Measurements from ENCODE around the gene NDUFS8. TPM values are rescaled to one million over a fixed set of nuclear protein-coding genes. Genes with fewer than 3 reads are reported as not detected.
A peak's percentile ranks its signal among the peaks of the same experiment; 100 is the strongest.

NDUFS8 gene
- total RNA-seq, 2 experiments from 2014 or later: 70.5 to 72.5 TPM

GRCh38 chr11:68032997-68033707 is 2.7 kb downstream of the NDUFS8 start:
- H3K4me3 Mint-ChIP-seq: peak overlapping the region; percentile 34
- Histone ChIP-seq H3K27ac (ENCODE audit: low read depth in 1 of 2, low read length in 2 of 2) (no peak overlapping the region), H3K27me3 (ENCODE audit: control insufficient read depth in 1 of 2, insufficient read depth in 2 of 2, low read length in 2 of 2) (no peaks in the 10 kb centered on the region), H3K9me3 (ENCODE audit: control insufficient read depth in 1 of 2, insufficient read depth in 1 of 2, low read length in 2 of 2) (no peaks in the 10 kb centered on the region), H3K4me3 (ENCODE audit: low read length) (no peak overlapping the region), H3K36me3 (ENCODE audit: insufficient read depth, low read length) (peaks cover 25% of the 10 kb centered on the region), H3K4me1 (ENCODE audit: insufficient read depth, low read length) (peaks cover 66% of the 10 kb centered on the region)
- H3K27me3 Mint-ChIP-seq: no peaks in the 10 kb centered on the region
- ChIA-PET POLR2A (interaction anchor here (1.6 kb wide), 1 partner anchor 9 kb away, joined by 5 read pairs; no protein-coding TSS in a partner anchor), CTCF (no interaction called here)
- H3K4me1 Mint-ChIP-seq (ENCODE audit: low read depth): peaks cover 37% of the 10 kb centered on the region
- no peaks in the 10 kb centered on the region for H3K9me3 Mint-ChIP-seq
- peaks cover 16% of the 10 kb centered on the region for H3K36me3 Mint-ChIP-seq (ENCODE audit: low read depth)
- TF ChIP-seq, protein P1, sequence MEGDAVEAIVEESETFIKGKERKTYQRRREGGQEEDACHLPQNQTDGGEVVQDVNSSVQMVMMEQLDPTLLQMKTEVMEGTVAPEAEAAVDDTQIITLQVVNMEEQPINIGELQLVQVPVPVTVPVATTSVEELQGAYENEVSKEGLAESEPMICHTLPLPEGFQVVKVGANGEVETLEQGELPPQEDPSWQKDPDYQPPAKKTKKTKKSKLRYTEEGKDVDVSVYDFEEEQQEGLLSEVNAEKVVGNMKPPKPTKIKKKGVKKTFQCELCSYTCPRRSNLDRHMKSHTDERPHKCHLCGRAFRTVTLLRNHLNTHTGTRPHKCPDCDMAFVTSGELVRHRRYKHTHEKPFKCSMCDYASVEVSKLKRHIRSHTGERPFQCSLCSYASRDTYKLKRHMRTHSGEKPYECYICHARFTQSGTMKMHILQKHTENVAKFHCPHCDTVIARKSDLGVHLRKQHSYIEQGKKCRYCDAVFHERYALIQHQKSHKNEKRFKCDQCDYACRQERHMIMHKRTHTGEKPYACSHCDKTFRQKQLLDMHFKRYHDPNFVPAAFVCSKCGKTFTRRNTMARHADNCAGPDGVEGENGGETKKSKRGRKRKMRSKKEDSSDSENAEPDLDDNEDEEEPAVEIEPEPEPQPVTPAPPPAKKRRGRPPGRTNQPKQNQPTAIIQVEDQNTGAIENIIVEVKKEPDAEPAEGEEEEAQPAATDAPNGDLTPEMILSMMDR (IDR thresholded peaks at IDR 0.05): no peak
- H3K27ac Mint-ChIP-seq: no peak overlapping the region
- ATAC-seq (ENCODE audit: poor library complexity) (no peak), DNase-seq (no peak)
- intact Hi-C loops (cut with DNase I, micrococcal nuclease): loop anchor here in 1 of 2 experiments (5.0 kb wide), 1 partner anchor 226 kb away; no protein-coding TSS in a partner anchor

DNA sequence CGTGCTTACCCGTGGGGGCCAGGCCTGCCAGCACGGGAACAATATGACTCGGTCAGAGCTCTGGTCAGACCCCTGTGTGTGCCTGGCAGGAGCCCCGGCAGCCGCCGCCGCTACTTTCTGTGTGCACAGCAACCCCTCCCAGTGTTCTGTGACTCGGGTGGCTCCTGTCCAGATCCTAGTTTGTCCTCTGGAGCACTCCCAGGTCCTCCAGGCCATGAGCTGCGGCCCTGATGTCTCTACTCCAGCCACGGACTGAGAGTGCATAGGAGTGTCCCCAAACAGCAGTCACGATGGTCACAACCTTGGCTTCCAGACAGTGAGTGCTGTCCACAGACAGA is 3.2 kb downstream of the NDUFS8 start:
- POLR2A ChIA-PET: interaction anchor here (1.6 kb wide), 1 partner anchor 9 kb away, joined by 5 read pairs; no protein-coding TSS in a partner anchor
- H3K9me3 ChIP-seq (ENCODE audit: control insufficient read depth in 1 of 2, insufficient read depth in 1 of 2, low read length in 2 of 2): no peaks in the 10 kb centered on the region
- intact Hi-C loops (cut with DNase I, micrococcal nuclease): loop anchor here in 1 of 2 experiments (5.0 kb wide), 1 partner anchor 226 kb away; no protein-coding TSS in a partner anchor
- Mint-ChIP-seq H3K9me3 (no peaks in the 10 kb centered on the region), H3K4me1 (ENCODE audit: low read depth) (peaks cover 37% of the 10 kb centered on the region), H3K36me3 (ENCODE audit: low read depth) (peaks cover 16% of the 10 kb centered on the region), H3K27ac (no peak overlapping the region), H3K4me3 (peak overlapping the region; percentile 34), H3K27me3 (no peaks in the 10 kb centered on the region)
- H3K27ac ChIP-seq (ENCODE audit: low read depth in 1 of 2, low read length in 2 of 2): no peak overlapping the region
- peaks cover 71% of the 10 kb centered on the region for H3K4me1 ChIP-seq (ENCODE audit: insufficient read depth, low read length)
- no peak for ATAC-seq (ENCODE audit: poor library complexity)
- no peak for DNase-seq
- peaks cover 25% of the 10 kb centered on the region for H3K36me3 ChIP-seq (ENCODE audit: insufficient read depth, low read length)
- no peaks in the 10 kb centered on the region for H3K27me3 ChIP-seq (ENCODE audit: control insufficient read depth in 1 of 2, insufficient read depth in 2 of 2, low read length in 2 of 2)
- TF ChIP-seq, protein P1 (IDR thresholded peaks at IDR 0.05): no peak
- no peak overlapping the region for H3K4me3 ChIP-seq (ENCODE audit: low read length)
- CTCF ChIA-PET: no interaction called here

- no peaks in the 10 kb centered on the region for H3K27me3 Mint-ChIP-seq
- H3K9me3 ChIP-seq (ENCODE audit: control insufficient read depth in 1 of 2, insufficient read depth in 1 of 2, low read length in 2 of 2): no peaks in the 10 kb centered on the region
- no peak overlapping the region for H3K4me3 ChIP-seq (ENCODE audit: low read length)
- no peak overlapping the region for H3K4me3 Mint-ChIP-seq
- no peak overlapping the region for H3K27ac ChIP-seq (ENCODE audit: low read depth in 1 of 2, low read length in 2 of 2)
- H3K27ac Mint-ChIP-seq: peak overlapping the region; percentile 65
- peaks cover 12% of the 10 kb centered on the region for H3K36me3 Mint-ChIP-seq (ENCODE audit: low read depth)
- no peaks in the 10 kb centered on the region for H3K9me3 Mint-ChIP-seq
- H3K4me1 Mint-ChIP-seq (ENCODE audit: low read depth): peaks cover 40% of the 10 kb centered on the region
- peaks cover 76% of the 10 kb centered on the region for H3K4me1 ChIP-seq (ENCODE audit: insufficient read depth, low read length)
- CTCF ChIA-PET: interaction anchor here (0.7 kb wide), 1 partner anchor 174 kb away, joined by 3 read pairs; no protein-coding TSS in a partner anchor
- TF ChIP-seq, protein P1 (IDR thresholded peaks at IDR 0.05): no peak
- POLR2A ChIA-PET: no interaction called here
- H3K27me3 ChIP-seq (ENCODE audit: control insufficient read depth in 1 of 2, insufficient read depth in 2 of 2, low read length in 2 of 2): no peaks in the 10 kb centered on the region
- DNase-seq: no peak
- ATAC-seq (ENCODE audit: poor library complexity): no peak
- intact Hi-C loops (cut with DNase I, micrococcal nuclease): loop anchor here in 1 of 2 experiments (5.0 kb wide), 1 partner anchor 427 kb away; the partner anchor contains the start of gene PPP6R3
- peaks cover 25% of the 10 kb centered on the region for H3K36me3 ChIP-seq (ENCODE audit: insufficient read depth, low read length)
These were observed 4.9 kb downstream of the NDUFS8 start for GRCh38 chr11:68035266-68035876.

Measured in CD4-positive, alpha-beta T cell (primary cell).